RCC 7860 (cell line): ENCODE results near the gene PKP2.

Experiments used
- DNase-seq: peaks from one replicate; pipeline ENCODE4 v3.0.0-alpha.2; 2015; ENCODE audit warnings: low spot score
- FAIRE-seq: peaks from 2 replicates; lab custom pipeline; 2012; peaks lifted over from hg19 to GRCh38; lab: Jason Lieb, UNC

Gene PKP2

DNA sequence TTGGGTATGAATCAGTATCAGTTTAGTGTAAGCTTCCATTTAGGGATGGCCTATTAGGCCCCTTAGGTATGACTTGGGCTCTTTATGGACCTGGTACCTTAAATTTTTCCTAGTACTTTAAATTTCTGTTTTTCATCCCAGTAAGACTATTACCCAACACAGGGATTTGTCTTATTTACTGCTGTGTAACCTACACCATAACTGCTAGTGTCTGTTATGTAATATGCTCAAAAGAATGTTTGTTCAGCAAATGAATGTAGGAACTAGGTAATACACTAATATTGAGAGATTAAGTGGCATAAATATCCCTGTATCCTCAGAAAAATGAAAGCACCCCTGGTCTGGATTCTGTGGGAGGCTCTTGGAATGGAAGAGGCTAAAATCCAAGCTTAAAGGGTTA is 77.2 kb downstream of the PKP2 start:
- FAIRE-seq = no peak
- DNase-seq = no peak

DNA sequence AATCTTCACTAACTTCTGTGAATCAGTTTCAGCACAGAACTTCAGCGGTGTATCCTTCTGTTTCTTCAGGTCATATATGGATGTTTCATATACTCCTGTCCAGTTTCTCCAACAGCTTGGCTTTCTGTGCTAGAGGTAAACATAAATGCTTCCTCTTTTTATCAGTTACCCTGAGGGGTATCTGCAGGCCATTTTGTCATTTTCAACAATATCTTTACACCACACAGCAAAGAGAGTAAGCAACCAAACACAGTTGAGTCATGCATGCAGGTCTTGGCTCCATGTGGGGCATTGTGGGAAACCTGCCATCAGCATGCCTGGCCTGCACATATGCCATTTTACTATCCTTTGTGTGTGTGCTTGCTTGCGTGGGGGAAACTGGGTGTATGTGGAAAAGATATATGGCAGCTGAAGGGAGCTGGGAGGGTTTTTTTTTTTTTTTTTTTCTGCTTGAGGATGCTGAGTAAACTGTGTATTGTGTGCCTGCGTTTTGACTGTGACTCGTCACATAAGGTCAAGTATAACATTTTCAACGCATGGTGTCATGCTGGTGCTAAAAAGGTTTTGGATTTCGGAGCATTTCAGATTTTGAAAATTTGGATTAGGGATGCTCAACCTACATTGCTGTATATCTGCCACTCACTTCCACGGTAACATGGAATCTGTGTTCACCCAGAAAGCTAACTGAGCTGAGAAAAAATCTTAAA is 84.7 kb downstream of the PKP2 start:
- no peak for DNase-seq
- no peak for FAIRE-seq

- DNase-seq (no peak), FAIRE-seq (no peak)
Measured at GRCh38 chr12:32809846-32810245, 86.7 kb downstream of the PKP2 start.

GRCh38 chr12:32809196-32809595 is 87.4 kb downstream of the PKP2 start:
- DNase-seq (no peak), FAIRE-seq (no peak)

DNA sequence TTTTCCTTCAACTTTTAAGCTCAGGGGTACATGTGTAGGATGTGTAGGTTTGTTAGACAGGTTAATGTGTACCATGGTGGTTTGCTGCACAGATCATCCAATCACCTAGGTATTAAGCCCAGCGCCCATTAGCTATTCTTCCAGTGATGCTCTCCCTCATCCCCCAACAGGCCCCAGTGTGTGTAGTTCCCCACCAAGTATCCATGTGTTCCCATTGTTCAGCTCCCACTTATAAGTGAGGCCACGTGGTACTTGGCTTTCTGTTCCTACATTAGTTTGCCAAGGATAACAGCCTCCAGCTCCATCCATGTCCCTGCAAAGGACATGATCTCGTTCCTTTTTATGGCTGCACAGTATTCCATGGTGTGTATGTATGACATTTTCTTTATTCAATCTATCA is 92.3 kb downstream of the PKP2 start:
- DNase-seq (no peak), FAIRE-seq (no peak)

DNA sequence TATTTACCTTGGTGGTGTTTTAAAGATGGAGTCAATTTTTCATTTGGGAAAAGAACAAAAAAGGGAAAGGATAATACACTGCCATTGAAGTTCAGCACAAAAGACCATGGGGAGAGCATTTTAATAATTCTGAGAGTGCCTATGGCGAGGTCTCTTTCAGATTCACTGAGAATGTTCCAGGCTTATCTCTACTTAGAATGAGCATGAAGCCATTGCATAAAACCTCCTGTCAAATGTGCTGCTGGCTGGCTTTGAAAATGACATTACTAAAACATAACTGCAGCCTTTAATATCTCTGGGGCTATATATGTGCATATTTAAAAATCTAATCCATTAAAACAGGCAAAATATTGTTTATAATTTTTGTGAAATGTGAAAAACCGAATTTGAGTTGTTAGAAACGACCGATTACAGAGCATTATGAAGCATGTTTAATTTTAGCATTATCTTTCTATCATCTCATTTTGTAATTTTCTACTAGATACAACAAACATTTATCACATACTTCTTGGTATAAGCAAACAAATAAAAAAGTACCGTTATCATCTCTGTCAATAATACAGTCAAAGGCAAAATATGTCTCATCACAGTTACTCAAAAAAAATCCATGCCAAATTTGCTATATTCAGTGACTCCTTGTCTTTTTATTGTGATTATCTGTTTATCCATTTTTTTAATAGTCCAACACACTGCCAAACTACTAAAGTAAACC is 95.2 kb downstream of the PKP2 start:
- FAIRE-seq (no peak), DNase-seq (no peak)

DNA sequence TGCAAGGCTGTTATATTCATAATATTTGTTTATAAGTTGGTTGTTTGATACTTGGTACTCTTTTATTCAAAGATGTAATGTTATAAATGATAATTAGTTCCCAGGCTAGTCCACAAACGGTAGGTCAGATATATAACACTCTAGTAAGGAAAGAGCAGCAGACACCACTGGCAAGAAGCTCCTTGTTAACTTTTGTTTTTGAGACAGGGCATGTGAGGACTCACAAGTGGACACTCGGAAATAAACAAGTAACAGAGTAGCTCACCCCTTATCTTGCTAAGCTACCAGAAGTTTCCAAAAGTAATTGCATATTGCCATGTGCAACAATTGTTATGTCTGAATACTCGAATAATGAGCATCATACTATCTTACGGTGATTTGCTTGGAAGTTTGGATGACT is 102.3 kb downstream of the PKP2 start:
- DNase-seq (no peak), FAIRE-seq (no peak)

GRCh38 chr12:32789916-32790315 is 106.7 kb downstream of the PKP2 start:
- no peak for FAIRE-seq
- DNase-seq = no peak

DNA sequence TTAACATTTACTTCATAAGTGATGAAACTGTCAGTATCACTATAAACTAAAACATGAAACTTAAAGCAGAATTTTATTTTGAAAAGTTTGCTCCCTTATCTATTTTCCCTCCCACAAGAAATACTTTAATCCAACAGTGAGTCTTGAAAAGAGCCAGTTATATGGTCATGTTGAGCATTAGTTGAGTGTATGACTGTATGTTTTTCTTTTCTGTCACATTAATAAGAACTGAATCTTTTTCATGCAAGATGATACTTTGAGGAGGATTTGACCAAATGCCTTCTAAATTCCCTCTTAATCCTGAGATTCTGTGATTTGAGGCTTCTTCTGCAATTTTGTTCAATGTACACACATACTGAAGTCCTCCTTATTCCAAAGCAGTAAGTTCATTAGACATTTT is 107.1 kb downstream of the PKP2 start:
- no peak for FAIRE-seq
- DNase-seq = no peak

GRCh38 chr12:32788405-32788804 is 108.2 kb downstream of the PKP2 start:
- no peak for DNase-seq
- FAIRE-seq = no peak

DNA sequence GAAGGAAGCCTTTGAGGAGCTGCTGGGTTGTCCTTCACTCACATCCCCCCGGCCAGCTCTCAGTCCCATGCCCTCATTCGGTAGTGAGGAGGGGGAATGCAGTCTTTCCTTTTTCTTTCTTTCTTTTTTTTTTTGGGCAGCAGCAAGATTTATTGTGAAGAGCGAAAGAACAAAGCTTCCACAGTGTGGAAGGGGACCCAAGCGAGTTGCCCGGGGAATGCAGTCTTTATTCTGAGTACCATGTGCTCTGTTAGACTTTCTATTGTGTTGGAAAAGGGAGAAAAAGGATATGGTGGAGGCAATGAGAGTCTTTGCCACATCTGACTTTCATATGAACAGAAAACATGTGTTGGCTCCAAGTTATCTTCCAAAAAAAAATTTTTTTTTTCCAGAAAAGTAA is 111.0 kb downstream of the PKP2 start:
- no peak for FAIRE-seq
- DNase-seq = no peak

DNA sequence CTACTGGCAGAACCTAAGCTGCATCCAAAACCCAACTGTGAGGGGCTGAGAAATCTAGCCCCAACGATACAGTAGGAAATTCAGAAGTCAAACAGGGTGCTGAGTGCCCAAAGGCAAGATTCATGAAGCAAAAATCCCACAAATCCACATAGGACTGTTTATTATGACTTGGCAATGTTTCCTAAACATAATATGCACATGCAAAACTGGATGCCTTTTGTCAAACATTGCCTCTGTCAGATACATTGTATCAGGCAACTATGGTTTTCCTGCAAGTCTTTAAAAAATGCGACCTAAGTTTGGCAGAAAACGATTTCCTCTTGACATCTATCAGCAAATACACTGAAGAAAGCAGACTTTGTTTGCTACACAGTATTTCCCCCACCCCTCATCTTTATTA is 113.5 kb downstream of the PKP2 start:
- DNase-seq (no peak), FAIRE-seq (no peak)

DNA sequence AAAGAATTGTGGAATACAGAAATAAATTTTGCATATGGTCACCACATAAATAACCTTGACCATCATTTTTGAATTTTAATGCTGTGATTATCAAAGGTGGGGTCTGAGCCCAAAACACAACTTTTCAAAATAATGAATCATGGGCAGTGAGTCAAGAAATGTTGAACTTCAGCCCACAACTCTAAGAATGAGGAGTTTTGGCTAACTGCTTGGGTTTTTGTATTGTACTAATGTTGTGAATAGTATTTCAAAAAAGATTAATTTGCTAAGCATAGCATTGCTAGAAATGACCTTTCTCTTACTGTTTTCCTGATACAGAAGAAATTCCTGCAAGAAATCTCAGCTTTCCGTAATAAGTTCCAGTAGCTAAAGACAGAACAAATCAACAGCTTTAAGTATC is 116.5 kb downstream of the PKP2 start:
- DNase-seq (no peak), FAIRE-seq (no peak)

DNA sequence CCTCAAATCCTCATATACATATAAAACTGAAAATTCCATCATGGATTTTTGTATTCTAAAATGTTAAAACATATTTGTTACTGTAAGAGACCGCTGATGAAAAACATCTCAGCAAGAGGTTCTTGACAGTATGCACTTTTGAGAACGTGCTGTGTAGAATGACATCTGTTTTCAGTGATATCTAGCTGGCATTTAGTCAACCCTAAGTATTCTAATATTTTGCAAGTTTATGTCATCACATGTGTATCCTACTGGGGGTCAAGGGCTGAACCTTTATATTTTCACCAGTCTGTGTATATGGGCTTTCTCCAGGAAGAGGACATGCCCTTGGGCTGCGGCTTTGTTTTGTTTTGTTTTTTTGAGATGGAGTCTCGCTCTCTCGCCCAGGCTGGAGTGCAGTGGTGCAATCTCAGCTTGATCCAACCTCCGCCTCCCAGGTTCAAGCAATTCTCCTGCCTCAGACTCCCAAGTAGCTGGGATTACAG is 118.8 kb downstream of the PKP2 start:
- no peak for FAIRE-seq
- no peak for DNase-seq

DNA sequence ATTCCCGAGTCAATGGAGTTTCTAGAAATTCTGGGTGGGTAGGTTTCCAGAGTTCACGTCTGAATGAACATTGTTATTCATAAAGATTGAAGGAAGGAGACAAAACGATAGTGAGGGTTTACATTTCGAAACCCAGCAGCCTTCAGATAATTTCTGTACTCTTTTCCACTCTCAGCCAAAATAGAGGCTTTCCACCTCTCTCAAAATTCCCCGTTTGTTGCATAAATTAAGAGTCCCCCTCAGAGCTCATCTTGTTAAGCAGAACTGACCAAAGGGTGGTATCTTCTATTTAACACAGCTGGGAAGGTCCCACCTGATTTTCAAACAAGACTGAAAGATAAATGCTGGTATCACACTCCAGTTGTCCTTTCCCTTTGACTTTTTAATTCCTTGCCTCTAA is 119.4 kb downstream of the PKP2 start:
- DNase-seq = no peak
- FAIRE-seq = no peak

GRCh38 chr12:32776258-32776657 is 120.3 kb downstream of the PKP2 start:
- DNase-seq (no peak), FAIRE-seq (no peak)

DNA sequence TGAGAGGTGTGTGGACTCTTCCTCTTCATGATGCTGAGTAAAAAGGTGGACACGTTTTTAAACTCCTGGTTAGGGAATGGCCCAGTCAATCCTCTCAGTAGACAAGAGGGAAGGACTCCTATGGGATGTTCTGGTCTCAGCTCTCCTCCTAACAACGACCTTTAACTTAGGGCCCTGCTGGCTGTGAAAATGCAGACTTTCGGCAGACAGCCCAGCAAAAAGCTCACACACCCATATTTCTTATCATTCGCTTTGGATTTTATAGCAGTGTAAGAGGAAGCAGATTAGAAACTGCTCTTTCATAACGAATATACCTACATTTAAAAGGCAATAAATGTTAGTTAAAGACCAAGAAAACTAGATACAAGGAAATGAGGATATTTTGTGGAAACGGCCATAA is 122.9 kb downstream of the PKP2 start:
- FAIRE-seq (no peak), DNase-seq (no peak)

- no peak for DNase-seq
- FAIRE-seq = no peak
Measured at GRCh38 chr12:32770141-32770540, 126.4 kb downstream of the PKP2 start.

GRCh38 chr12:32768518-32768917 is 128.1 kb downstream of the PKP2 start:
- FAIRE-seq (no peak), DNase-seq (no peak)

DNA sequence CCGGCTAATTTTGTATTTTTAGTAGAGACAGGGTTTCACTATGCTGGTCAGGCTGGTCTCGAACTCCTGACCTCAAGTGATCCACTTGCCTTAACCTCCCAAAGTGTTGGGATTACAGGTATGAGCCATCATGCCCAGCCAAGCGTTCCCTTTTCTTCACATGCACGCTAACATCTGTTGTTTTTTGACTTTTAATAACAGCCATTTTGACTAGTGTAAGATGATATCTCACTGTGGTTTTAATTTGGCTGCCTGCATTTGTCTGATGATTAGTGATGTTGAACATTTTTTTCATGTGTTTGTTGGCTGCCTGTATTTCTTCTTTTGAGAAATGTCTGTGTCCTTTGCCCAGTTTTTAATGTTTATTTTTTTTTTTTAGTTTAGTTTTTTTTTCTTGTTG is 130.7 kb downstream of the PKP2 start:
- FAIRE-seq (no peak), DNase-seq (no peak)

DNA sequence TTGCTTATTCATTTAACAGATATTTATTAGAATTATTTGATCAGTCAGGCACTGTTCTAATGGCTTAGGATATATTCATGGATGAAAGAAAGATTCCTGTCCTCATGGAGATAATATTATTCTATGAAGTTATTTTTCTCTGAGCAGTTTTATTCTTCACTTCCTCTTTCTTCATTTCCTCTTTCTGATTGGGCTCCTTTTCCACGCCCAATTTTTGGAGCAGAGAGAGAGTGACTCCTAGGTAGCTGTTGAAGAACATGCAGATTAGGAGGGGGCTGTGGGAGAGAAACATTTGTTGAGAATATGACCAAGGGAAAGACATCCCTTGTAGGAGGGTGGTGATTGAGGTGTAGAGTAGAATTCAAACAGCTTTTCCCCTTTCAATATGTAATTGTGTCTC is 134.9 kb downstream of the PKP2 start:
- FAIRE-seq (no peak), DNase-seq (no peak)

- no peak for FAIRE-seq
- no peak for DNase-seq
Measured at GRCh38 chr12:32757157-32757556, 139.4 kb downstream of the PKP2 start.
